CD4-positive, alpha-beta T cell treated with Interferon alpha-2 for 1 hour (primary cell): Measurements from ENCODE around the gene BICDL2.
"Not testable (repeated sequence)": the region's sequence is repeated elsewhere in the genome, so short reads cannot be mapped to it uniquely, and the experiment has no call there.

ENCODE experiments used
- DNase-seq, 2 donors: peaks; one replicate each; pipeline ENCODE4 v3.0.0-alpha.2; 2020 to 2022

The BICDL2 gene

GRCh38 chr16:3065069-3065741, 28.5 kb upstream of the BICDL2 start, which contains the start of gene IL32:
Gene IL32, plus strand, starts transcription at chr16:3065640. Its CDS starts 172 bp downstream, at chr16:3065812.
- peak; percentile 70 to 88 for DNase-seq

DNA sequence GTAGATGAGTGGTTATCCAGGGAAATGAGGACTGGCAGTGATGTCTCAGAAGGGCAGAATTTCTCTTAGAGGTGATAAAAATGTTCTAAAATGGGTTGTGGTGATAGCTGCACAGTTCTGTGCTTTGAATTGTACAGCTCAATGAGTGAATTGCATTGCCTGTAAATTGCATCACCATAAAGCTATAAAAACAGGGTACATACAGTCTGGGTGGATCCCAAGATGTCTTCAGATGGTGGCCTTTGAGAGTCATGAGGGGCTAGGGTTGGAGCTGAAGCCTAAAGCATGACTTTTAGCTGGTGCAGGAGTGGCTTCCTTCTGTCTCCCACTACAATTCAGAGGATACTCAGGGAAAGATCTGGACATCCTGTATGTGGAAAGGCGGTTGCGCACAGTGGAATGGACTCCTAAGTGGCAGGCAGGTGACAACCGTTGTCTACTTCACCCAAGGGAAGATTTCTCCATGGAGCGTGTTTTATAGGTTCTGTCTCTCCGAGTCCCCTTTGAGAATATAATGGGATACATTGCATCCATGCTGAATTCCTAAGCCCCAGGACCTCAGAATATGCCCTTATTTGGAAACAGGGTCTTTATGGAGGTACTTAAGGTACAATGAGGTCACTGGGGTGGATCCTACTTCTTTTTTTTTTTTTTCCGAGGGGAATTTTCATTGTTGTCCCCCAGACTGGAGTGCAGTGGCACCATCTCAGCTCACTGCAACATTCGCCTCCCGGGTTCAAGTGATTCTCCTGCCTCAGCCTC, 27.1 kb upstream of the BICDL2 start:
- DNase-seq = no peak

GRCh38 chr16:3062553-3062952, 25.8 kb upstream of the BICDL2 start:
- no peak for DNase-seq

DNA sequence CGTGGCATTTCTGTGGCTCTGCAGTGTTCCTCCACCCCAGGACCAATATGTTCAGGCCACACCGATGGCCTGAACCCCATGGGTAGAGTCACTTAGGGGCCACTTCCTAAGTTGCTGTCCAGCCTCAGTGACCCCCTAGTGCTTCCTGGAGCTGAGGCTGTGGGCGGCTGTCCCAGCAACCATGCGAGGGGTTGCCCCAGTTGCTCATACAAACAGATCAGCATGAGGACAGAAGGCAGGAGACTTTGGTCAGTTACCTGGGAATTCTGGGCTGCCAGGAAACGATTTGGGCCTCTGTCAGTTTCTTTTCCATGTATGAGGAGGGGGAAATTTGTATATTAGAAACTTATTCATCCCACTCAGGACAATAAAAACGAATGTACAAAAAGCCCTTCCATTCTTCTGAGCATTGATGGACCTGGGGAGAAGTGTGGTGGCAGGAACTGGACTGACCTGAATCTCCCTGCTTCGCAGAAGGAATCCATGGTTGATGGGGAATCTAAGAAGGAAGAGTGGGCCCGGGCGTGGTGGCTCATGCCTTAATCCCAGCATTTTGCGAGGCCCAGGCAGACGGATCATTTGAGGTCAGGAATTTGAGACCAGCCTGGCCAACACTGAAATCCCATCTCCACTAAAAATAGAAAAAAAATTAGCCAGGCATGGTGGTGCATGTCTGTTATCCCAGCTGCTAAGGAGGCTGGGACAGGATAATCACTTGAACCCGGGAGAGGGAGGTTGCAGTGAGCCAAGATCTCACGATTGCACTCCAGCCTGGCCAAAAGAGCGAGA, 23.8 kb upstream of the BICDL2 start:
- DNase-seq = no peak

- no peak for DNase-seq
Measured at GRCh38 chr16:3059723-3060242, 23.0 kb upstream of the BICDL2 start.

DNA sequence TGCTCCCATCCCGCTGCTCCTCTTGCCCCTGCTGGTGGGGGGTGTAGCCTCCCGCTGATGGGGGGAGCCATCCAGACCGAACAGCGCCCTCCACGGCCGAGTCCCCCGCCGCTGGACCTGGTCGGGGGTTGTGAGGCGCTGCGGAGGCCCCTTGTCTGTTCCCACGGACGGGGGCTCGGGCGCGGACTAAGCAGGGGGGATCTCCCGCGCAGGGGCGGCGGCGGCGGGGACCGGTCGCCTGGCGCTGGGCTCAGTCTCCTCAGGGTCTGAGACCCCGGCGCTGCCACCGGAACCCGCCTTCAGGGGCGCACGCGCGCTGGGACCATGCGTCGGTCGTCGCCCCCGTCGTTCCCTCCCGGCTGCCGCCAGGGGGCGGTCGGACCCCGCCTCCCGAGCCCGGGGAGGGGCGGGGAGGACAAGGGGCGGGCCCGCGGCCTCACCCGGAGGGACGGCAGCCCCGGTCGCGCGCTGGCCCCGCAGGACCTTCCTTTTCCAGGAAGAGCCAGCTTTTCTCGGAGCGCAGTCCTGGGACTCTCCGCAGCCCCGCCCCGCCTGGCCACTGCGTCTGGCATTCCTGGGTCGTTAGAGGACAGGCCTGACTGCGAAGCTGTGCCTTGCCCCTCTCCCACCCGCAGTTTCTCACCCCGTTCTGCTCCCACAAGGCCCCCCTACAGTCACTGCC, 22.4 kb upstream of the BICDL2 start:
- peak; percentile 88 to 93 for DNase-seq

DNA sequence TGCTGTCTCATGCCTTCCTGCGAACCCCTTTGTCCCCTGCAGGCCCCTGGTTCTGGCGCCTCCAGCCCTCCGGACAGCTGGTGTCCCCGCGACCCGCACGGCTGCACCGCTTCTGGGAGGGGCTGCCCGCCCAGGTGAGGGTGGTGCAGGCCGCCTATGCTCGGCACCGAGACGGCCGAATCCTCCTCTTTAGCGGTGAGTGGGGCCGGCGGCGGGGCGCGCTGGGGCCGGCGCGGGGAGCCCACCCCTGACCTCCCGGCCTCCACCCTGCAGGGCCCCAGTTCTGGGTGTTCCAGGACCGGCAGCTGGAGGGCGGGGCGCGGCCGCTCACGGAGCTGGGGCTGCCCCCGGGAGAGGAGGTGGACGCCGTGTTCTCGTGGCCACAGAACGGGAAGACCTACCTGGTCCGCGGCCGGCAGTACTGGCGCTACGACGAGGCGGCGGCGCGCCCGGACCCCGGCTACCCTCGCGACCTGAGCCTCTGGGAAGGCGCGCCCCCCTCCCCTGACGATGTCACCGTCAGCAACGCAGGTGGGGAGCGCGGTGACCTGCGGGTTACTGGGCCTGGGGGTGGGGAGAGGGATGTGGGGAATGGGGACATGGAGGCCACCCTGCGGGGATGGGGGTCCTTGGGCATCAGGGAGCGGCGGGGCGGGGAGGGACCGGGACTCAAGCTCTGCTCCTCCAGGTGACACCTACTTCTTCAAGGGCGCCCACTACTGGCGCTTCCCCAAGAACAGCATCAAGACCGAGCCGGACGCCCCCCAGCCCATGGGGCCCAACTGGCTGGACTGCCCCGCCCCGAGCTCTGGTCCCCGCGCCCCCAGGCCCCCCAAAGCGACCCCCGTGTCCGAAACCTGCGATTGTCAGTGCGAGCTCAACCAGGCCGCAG, 21.6 kb upstream of the BICDL2 start:
- DNase-seq = peak; percentile 49 to 64

DNA sequence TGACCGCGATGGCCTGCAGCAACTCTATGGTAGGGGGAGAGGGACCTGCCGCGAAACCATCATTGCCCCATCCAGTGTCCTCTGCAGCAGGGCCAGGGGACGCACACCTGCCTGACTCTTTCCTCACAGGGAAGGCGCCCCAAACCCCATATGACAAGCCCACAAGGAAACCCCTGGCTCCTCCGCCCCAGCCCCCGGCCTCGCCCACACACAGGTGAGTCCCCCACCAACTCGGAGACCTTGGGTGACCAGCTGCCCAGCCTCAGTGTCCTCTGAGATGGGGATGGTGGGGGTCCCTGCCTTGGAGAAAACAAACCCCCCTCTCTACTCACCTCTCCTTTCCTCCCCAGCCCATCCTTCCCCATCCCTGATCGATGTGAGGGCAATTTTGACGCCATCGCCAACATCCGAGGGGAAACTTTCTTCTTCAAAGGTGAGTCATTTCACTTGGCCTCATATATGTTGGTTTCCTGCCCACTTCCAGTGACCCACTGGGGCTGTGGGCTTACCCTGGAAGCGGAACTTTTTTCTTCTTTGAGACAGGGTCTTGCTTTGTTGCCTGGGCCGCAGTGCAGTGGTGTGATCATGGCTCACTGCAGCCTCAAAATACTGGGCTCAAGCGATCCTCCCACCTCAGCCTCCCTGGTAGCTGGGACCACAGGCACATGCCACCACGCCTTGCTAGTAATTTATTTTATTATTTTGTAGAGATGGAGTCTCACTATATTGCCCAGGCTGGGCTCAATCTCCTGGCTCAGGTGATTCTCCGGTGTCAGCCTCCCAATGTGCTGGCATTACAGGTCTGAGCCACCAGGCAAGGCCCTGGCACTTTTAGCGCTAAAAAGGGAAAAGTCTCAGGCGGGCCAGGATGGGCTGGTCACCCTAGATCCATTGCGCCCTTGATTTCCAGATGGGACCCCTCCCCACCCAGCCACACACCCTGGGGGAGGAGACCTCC, 20.7 kb upstream of the BICDL2 start:
- DNase-seq = no peak

GRCh38 chr16:3056336-3057180, 19.8 kb upstream of the BICDL2 start:
- DNase-seq = no peak

- not testable (repeated sequence) for DNase-seq
Measured at GRCh38 chr16:3055734-3056115, 19.0 kb upstream of the BICDL2 start.

- no peak for DNase-seq
Measured at GRCh38 chr16:3054965-3055733, 18.4 kb upstream of the BICDL2 start.

DNA sequence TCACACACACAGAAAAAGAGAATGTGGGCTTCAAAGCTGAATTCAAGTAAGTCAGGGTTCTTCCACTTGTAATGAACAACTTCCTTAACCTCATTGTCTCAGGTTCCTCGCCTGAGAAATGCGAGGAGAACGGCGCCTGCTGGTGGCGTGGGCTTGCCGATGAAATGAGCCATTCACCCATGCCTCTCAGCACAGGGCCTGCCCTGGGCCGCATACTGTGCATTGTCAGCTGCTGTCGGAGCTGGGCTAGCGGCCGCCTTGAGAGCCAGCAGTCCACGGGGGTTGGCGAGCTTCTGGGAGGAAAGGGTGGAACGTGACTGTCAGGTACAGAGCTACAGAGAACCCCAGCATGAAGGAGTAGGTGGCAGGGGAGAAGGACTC, 16.6 kb upstream of the BICDL2 start:
- not testable (repeated sequence) for DNase-seq

DNA sequence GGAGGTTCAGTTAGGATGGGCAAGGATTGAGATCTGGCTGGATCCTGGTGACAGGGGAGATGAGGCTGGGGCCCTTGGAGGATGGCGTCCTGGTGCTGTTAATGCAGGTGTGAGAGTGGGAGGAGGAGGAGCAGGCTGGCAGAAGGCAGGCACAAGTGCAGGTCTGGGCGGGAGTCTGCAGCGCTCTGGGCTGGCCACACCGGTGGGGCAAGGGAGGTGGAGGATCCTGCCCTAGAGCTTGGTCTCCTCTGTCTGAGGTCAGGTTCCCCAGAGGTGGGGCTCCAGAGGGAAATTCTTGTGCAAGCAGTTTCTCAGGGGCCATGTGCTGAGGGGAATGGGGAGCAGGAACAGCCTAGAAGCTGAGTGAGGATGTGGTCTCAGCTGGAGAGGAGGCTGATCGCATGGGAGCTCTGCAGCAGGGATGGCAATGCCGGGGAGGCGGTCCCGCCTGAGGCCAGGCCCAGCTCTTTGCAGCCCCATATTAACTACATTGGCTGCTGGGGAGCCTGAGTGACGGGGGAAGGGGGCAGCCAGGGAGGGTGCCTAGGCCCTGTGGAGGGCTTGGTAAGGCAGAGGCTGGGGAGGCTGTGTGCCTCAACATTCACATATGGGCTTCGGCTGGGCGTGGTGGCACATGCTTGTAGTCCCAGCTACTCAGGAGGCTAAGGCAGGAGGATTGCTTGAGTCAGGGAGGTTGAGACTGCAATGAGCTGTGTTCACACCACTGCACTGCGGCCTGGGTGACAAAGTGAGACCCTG, 16.0 kb upstream of the BICDL2 start:
- not testable (repeated sequence) for DNase-seq

DNA sequence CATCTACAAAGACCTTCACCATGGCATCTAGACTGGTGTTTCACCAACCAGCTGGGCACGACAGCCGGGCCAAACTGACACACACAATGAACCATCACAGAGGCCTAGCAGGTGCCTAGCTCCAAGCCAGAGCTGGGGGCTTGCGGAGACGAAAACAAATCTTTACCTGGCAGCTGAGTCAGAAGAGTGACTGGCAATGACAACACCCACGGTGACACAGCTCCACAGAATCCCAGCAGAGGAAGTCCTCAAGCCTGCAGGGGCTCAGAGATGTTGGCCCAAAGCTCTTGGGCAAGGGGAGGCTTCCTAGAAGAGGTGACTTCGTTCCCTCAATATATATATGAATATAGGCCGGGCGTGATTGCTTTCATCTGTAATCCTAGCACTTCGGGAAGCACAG, 14.8 kb upstream of the BICDL2 start:
- DNase-seq = peak in 1 of 2 donors; percentile 44

GRCh38 chr16:3051009-3051408, 14.3 kb upstream of the BICDL2 start:
- no peak for DNase-seq

DNA sequence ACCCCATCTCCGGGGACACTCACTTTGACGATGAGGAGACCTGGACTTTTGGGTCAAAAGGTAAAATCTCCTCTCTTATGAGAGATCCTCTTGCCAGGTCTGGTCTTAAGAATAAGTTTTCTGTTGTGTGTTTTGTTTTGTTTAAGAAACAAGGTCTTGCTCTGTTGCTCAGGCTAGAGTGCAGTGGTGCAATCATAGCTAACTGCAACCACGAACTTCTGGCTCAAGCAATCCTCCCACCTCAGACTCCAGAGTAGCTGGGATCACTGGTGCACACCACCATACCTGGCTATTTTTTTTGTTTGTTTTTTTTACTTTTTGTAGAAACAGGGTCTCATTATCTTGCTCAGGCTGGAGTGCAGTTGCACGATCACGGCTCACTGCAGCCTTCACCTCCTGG, 13.7 kb upstream of the BICDL2 start:
- no peak for DNase-seq

GRCh38 chr16:3049921-3050481, 13.3 kb upstream of the BICDL2 start:
- no peak for DNase-seq

GRCh38 chr16:3047387-3047720, 10.6 kb upstream of the BICDL2 start:
- no peak for DNase-seq
